Medulla oblongata (tissue), 1 donor: Measurements from ENCODE around the gene APBB2.

Experiments used
- DNase-seq: peaks from one replicate; pipeline ENCODE4 v3.0.0-alpha.2; 2015; ENCODE audit errors: extremely low spot score

APBB2 gene

GRCh38 chr4:41214136-41214824 lies at the start of gene APBB2:
Gene APBB2 (minus strand): TSS chr4:41214542. CDS start chr4:41033254, 181,288 bp downstream.
- peak; percentile 96 for DNase-seq

- no peak for DNase-seq
Measured at GRCh38 chr4:41262198-41262597, 47.9 kb upstream of the APBB2 start.

GRCh38 chr4:41260116-41260733 lies 45.9 kb upstream of the APBB2 start:
- no peak for DNase-seq

- peak; percentile 92 for DNase-seq
Measured at GRCh38 chr4:41258783-41259182, 44.4 kb upstream of the APBB2 start.

GRCh38 chr4:41257906-41258305 lies 43.6 kb upstream of the APBB2 start:
- DNase-seq, result peak; percentile 15

- peak; percentile 46 for DNase-seq
Measured at GRCh38 chr4:41257257-41257901, 43.0 kb upstream of the APBB2 start.

GRCh38 chr4:41256740-41257256 lies 42.5 kb upstream of the APBB2 start, which contains the start of gene UCHL1:
Gene UCHL1 (plus strand): TSS chr4:41256928. CDS start chr4:41256977, 49 bp downstream.
- peak; percentile 62 for DNase-seq

- peak; percentile 16 for DNase-seq
Measured at GRCh38 chr4:41256131-41256739, 41.9 kb upstream of the APBB2 start.

- DNase-seq, result no peak
Measured at GRCh38 chr4:41245983-41246382, 31.6 kb upstream of the APBB2 start.

GRCh38 chr4:41241919-41242318 lies 27.6 kb upstream of the APBB2 start:
- no peak for DNase-seq

- DNase-seq, result no peak
Measured at GRCh38 chr4:41236508-41236907, 22.2 kb upstream of the APBB2 start.

- no peak for DNase-seq
Measured at GRCh38 chr4:41236032-41236431, 21.7 kb upstream of the APBB2 start.

GRCh38 chr4:41232856-41233255 lies 18.5 kb upstream of the APBB2 start:
- DNase-seq, result no peak

- no peak for DNase-seq
Measured at GRCh38 chr4:41232406-41232805, 18.1 kb upstream of the APBB2 start.

- no peak for DNase-seq
Measured at GRCh38 chr4:41227902-41228301, 13.6 kb upstream of the APBB2 start.

GRCh38 chr4:41221850-41222645 lies 7.7 kb upstream of the APBB2 start:
- DNase-seq, result no peak

GRCh38 chr4:41219421-41219950 lies 5.1 kb upstream of the APBB2 start:
- no peak for DNase-seq

GRCh38 chr4:41218703-41219102 lies 4.4 kb upstream of the APBB2 start:
- no peak for DNase-seq

GRCh38 chr4:41217374-41217773 lies 3.0 kb upstream of the APBB2 start:
- no peak for DNase-seq

GRCh38 chr4:41217020-41217333 lies 2.6 kb upstream of the APBB2 start:
- no peak for DNase-seq

GRCh38 chr4:41216294-41217019 lies 2.1 kb upstream of the APBB2 start:
- DNase-seq, result no peak
